SK-N-SH (cell line): ENCODE measurements around the gene SCN4A.

ENCODE experiments used
- EZH2phosphoT487 ChIP-seq: fragments of 200-600 bp; sonication (generic); IDR thresholded peaks from 2 replicates; pipeline ENCODE4 v1.6.1; 2017; ENCODE audit warnings: low read depth, mixed run types, mild to moderate bottlenecking, antibody characterized with exemption, moderate library complexity, borderline replicate concordance
- FOXM1 ChIP-seq: IDR thresholded peaks from 2 replicates; pipeline ENCODE4 v1.4.0; 2012; ENCODE audit warnings: low read depth, mild to moderate bottlenecking
- GATA2 ChIP-seq: sonication (generic); formaldehyde crosslinking; IDR thresholded peaks from 2 replicates; pipeline ENCODE4 v1.5.0; 2020; ENCODE audit warnings: mild to moderate bottlenecking, missing genetic modification reagents
- JUND ChIP-seq: IDR thresholded peaks from 2 replicates; pipeline ENCODE4 v1.4.0; 2012
- RAD21 ChIP-seq: IDR thresholded peaks from 2 replicates; pipeline ENCODE4 v1.6.1; 2012; ENCODE audit warnings: mild to moderate bottlenecking, low read length
- SIN3A ChIP-seq: IDR thresholded peaks from 2 replicates; pipeline ENCODE4 v1.6.1; 2012; ENCODE audit warnings: low read depth, mild to moderate bottlenecking, low read length, moderate library complexity, borderline replicate concordance
- TCF12 ChIP-seq: IDR thresholded peaks from 2 replicates; pipeline ENCODE4 v1.4.0; 2012
- YY1 ChIP-seq: IDR thresholded peaks from 2 replicates; pipeline ENCODE4 v1.4.0; 2012; ENCODE audit warnings: low read depth, mild to moderate bottlenecking
- TF ChIP-seq, protein P1 (sequence below): fragments of 150-350 bp; IDR thresholded peaks from 2 replicates; pipeline ENCODE4 v1.6.1; 2016; ENCODE audit warnings: mild to moderate bottlenecking, low read depth, low read length
- TF ChIP-seq, protein P2 (sequence below): fragments of 200-600 bp; sonication (generic); IDR thresholded peaks from 2 replicates; pipeline ENCODE4 v1.6.1; 2017; ENCODE audit warnings: antibody characterized with exemption, mild to moderate bottlenecking, moderate library complexity
- TF ChIP-seq, protein P3 (sequence below): IDR thresholded peaks from 2 replicates; pipeline ENCODE4 v1.4.0; 2012; ENCODE audit warnings: low read depth

DNA sequence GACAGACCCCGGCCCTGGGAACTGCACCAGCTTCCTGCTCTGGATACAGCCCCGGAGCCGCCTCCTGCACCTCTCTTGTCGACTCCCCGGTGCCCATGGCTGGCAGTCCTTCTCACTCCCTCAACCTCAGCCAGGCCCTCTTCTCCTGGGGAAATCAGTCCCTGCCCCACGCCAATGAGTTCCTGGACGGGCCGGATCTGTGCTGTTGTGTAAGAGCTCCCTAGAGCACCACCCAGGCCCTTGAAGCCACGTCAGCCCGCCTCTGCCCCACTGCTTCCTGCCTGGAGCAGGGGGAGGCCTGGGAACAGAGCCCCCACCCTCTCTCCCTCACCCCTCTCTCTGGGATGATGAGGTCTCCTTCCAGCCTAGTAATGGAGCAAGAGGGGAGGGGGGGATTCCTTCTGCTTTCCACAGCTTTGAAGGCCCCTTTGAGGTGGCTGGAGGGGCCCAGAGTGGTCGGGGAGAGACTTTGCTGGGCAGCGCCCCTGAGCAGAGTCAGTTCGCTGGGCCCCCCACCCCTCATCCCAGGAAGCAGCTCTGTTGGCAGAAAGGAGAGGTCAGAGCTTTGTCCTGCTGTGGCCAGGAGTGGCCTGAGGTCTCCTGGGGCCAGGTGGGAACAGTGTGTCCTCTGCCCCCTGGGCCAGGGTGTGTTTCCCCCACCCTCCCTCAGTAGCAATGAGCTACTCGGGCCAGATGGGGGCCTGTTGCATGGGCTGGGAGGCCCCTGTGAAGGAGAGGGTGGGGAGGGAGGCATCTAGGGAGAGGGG lies 29.2 kb upstream of the SCN4A start:
- TF ChIP-seq JUND (no peak), RAD21 (no peak), TCF12 (no peak), YY1 (no peak), SIN3A (no peak), FOXM1 (no peak), GATA2 (no peak), EZH2phosphoT487 (no peak)
- TF ChIP-seq, protein P1, sequence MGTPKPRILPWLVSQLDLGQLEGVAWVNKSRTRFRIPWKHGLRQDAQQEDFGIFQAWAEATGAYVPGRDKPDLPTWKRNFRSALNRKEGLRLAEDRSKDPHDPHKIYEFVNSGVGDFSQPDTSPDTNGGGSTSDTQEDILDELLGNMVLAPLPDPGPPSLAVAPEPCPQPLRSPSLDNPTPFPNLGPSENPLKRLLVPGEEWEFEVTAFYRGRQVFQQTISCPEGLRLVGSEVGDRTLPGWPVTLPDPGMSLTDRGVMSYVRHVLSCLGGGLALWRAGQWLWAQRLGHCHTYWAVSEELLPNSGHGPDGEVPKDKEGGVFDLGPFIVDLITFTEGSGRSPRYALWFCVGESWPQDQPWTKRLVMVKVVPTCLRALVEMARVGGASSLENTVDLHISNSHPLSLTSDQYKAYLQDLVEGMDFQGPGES: no peak
- TF ChIP-seq, protein P2, sequence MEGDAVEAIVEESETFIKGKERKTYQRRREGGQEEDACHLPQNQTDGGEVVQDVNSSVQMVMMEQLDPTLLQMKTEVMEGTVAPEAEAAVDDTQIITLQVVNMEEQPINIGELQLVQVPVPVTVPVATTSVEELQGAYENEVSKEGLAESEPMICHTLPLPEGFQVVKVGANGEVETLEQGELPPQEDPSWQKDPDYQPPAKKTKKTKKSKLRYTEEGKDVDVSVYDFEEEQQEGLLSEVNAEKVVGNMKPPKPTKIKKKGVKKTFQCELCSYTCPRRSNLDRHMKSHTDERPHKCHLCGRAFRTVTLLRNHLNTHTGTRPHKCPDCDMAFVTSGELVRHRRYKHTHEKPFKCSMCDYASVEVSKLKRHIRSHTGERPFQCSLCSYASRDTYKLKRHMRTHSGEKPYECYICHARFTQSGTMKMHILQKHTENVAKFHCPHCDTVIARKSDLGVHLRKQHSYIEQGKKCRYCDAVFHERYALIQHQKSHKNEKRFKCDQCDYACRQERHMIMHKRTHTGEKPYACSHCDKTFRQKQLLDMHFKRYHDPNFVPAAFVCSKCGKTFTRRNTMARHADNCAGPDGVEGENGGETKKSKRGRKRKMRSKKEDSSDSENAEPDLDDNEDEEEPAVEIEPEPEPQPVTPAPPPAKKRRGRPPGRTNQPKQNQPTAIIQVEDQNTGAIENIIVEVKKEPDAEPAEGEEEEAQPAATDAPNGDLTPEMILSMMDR: no peak
- TF ChIP-seq, protein P3, sequence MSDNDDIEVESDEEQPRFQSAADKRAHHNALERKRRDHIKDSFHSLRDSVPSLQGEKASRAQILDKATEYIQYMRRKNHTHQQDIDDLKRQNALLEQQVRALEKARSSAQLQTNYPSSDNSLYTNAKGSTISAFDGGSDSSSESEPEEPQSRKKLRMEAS: no peak
